HG02943 (cell line): ENCODE results near the gene PPP2R5C.
A peak's percentile ranks its signal among the peaks of the same experiment; 100 is the strongest.

Experiments
- ATAC-seq: cut with Tn5 transposase; IDR thresholded peaks from one replicate; pipeline ENCODE4 v1.9.1; 2021; ENCODE audit warnings: mild to moderate bottlenecking, low read depth, moderate library complexity; ENCODE audit not compliant: unreplicated experiment

PPP2R5C gene

DNA sequence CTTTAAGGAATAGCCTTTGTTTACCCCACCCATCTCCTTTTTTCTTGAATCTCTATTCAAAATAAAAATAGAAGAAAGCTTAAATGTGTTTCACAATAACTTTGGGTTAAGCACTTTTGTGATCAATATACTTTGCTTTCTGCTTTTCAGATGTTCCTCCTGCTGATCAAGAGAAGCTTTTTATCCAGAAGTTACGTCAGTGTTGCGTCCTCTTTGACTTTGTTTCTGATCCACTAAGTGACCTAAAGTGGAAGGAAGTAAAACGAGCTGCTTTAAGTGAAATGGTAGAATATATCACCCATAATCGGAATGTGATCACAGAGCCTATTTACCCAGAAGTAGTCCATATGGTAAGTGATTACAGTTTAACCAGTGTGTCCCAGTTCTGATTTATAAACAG lies 95.0 kb downstream of the PPP2R5C start:
- no peak for ATAC-seq

DNA sequence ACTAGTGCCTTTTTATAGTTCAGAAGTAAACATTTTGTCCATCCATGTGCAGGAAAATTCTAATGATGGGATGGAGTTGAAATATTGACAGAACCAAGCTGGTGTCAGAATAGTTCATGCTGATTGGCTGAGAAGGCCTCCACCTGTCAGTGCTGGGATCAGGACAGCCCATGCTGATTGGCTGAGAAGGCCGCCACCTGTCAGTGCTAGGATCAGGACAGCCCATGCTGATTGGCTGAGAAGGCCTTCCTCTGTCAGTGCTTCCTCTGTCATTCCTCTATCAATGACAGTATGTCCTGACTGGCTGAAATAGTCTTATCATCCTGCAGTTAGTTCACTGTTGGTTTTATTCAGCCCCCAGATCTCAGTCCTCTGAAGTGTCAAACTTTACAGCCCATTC lies 95.7 kb downstream of the PPP2R5C start:
- ATAC-seq = no peak

DNA sequence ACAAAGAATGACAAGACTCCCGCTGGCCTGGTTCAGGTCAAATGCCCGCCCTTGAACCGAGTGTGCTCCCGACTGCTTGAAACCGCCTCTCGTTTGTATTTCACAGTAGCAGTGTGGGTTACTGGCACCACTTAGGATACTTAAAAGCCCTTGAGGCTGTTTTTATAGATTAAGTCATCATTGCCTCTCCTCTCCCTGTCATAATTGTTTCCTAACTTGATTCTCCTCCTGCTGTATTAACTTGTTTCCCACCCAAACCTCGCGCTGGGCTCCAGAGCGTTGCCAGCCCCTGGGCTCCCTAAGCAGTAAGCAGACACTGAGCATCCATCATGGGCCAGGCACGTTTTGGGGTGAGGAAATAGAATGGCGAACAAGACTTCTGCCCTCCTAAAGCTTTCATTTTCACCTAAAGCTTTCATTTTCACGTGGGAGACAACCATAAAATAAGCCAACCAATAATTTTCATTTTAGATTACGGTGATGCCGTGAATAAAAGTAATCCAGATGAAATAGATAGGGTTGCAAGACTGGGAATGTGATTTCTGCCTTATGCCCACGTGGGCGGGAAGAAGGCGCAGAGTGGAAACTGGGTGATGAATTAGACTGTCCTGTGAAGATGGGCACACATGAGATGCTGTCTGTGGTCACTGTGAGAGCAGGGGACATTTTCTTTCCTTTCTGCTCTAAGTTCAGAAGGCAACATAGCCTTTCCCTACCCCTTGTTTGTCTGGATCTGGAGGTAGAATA lies 97.5 kb downstream of the PPP2R5C start:
- ATAC-seq = no peak

DNA sequence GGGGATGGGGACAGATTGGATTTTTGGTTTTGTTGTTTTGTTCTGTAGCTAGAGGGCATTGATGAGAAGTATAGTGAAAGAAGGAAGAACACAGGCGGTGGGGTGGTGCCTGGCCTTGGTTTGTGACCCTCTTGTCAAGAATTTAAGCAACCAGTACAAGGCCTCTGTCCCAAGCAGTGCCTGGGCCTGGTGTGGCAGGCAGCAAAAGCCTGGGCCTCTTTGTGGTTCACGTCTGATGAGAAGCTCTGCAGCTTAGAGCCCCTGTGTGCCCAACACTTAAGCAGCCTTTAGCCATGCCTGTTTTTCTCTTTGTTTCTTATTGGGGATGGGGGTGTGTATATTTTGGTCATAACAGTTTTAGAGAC lies 98.0 kb downstream of the PPP2R5C start:
- ATAC-seq = no peak

DNA sequence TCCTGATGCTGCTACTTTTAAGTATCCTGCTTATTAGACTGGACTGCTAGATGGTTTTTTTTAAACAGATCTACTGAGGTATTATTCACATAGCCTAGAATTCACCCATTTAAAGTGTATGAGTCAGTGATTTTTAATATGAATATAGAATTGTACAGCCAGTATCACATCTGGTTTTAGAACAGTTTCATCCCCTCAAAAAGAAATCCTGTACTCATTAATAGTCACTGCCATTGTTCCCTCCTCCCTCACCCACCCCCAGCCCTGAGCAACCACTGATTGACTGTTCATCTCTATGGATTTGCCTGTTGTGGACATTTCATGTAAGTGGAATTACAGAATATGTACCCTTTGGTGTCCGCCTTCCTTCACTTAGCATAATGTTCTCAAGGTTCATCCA lies 98.4 kb downstream of the PPP2R5C start:
- no peak for ATAC-seq

DNA sequence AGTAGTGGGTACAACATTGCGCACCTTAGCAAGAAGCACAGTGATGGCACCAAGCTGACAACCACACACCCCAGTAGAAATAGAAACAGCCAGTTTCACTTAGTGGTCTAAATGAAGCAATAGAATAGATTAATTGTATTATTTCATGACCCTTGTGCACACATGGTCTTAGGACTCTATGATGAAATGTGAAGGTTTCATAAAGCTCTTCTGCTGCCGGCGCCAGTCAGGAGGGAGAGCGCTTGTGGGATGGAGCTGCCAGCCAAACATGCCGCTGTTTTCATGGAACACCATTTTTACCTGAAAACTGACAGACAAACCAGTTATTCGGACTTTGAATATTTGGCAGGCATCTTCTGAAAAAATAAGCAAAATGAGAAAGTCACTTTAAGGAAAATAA lies 100.0 kb downstream of the PPP2R5C start:
- no peak for ATAC-seq

DNA sequence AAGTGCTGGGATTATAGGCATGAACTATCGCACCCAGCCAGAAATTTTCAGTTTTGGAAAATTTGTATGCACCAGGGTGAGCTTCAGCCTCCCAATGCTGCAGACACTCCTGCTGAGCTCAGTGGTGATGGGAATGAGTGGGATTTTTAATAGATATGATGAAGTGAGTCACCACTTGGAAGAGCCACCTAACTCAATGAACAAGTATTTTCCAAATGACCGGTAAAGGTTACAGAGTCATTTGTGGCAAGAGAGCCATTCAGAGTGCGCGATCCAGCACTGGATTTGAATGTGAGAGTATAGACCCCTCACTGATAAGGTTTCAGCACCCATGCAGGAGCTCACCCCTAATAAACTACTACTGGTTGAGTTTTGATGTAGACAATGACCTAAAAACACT lies 100.7 kb downstream of the PPP2R5C start:
- no peak for ATAC-seq

DNA sequence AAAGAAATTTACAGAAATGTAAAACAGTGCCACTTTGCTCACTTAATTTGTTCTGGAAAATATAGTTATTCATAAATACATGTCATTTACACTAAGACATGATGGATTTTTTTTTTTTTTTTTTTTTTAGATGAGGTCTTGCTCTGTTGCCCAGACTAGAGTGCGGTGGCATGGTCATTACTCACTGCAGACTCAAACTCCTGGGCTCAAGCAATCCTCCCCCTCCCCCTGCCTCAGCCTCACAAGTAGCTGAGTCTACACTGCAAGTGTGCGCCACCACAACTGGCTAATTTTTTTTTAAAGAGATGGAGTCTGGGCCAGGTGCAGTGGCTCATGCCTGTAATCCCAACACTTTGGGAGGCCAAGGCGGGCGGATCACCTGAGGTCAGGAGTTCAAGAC lies 101.2 kb downstream of the PPP2R5C start:
- no peak for ATAC-seq

DNA sequence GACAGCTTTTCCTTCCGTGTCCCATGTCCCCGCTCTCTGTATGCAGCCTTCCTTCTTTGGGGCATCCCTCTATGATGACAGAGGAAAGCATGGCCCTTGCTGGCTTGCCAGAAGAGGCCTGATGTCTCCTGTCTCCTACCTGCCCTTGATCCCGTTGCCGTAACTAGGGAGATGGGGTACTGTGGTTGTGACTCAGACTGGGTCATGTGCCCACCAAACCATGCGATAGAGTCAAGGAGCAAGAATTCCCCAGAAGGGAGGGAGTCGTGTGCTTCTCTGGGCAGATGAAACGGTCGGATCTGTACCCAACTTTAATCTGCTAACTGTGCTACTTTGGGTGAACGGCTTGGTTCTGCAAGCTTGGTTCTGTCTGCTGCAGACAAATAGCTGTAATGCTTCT lies 103.8 kb downstream of the PPP2R5C start:
- ATAC-seq = no peak

DNA sequence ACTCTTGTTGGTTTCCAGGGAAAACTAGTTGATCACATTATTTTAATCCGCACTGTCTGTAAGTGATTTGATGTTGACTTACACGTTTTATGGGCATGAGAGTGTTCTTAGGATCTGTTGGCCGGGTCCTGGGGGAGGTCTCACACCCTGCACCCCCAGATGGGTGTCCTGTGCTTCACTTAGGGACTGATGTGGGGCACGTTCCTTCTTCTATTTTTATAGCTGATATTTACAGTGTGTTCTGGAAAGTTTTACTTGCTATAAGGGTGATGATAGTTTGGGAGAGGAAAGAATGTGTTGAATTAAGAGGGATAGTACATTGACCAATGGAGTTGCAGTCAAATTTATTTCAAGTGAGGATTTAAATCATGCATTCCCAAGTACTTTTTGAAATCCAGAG lies 106.3 kb downstream of the PPP2R5C start:
- ATAC-seq = no peak

DNA sequence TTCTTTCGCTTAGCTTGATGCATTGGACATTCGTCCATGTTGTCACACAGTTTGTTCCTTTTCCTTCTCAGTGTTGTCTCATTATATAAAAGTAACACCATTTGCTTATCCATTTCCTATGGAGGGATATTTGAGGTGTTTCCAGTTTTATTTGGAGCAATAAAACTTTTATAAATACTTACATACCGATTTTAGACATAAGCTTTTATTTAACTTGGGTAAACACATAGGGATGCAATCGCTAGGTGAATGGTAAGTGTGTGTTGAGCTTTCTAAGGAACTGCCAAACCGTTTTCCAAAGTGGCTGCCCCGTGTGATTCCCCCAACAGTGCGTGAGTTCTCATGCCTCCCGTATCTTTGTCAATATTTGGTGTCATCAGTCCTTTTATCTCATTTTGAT lies 107.7 kb downstream of the PPP2R5C start:
- no peak for ATAC-seq

DNA sequence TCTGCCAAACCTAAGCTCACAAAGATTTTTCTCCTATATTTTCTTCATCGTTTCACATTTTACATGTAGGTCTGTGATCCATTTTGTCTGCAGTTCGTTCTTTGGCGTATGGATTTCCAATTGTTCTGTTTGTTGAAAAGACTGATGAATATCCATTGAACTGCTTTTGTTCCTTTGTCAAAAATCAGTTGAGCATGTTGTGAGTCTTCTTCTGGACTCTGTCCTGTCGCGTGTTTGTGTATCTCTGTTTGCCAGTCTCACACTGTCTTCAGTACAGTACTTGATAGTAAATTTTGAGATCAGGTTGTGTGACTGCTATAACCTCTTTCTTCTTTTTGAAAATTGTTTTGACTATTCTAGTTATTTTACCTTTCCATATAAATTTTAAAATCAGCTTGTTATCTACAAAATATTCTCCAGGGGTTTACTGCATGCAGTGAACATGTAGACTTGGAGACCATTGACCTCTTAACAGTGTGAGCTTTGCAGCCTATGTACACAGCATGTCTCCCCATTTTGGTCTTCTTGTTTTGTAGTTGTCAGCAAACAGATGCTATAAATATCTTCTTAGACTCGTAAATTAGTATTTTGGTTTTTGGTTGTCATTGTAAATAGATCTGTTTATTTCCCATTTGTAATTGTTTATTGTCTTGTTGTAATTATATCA lies 108.9 kb downstream of the PPP2R5C start:
- ATAC-seq = no peak

DNA sequence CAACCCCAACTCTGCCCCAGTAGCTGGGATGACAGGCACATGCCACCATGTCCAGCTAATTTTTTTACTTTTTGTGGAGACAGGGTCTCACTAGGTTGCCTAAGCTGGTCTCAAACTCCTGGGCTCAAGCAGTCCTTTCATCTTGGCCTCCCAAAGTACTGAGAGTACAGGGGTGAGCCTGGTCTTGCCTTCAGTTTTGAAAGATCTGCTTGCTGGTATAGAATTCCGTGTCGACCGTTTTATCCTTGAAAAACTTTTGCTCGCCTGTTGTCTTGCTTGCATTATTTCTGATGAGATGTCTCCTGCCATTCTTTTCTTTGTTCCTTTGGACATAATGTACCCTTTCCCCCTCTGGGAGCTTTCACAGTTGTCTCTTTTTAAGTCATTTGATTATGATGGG lies 110.8 kb downstream of the PPP2R5C start:
- ATAC-seq = no peak

DNA sequence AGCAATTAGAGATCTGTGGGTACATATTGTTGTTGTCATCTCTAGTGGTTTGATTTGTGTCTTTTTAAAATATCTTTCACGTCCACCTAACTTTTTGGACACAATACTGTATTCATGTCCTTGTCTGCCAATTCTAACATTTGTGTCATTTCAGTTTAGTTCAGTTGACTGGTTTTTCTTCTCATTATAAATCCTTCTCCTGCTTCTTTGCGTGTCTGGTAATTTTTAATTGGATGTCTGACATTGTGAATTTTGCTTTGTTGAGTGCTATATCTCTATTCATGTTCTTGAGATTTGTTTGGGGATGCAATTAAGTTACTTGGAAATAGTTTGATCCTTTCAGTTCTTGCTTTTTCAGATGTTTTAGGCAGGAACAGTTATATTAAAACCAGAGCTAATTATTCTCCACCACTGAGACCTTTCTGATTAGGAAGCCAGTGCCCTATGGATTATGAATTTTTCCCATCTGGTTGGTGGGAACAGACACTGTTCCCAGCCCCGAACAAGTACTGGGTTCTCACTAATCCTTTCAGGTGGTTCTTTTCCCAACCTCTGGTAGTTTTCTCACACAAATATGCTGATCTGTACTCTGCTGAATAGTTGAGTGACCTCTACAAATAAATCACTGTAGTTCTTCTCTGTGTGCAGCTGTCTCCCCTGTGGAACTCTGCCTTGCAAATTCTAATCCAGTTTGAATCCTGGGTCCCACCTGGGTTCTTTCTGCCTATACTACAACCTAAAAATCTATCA lies 111.7 kb downstream of the PPP2R5C start:
- ATAC-seq = no peak

DNA sequence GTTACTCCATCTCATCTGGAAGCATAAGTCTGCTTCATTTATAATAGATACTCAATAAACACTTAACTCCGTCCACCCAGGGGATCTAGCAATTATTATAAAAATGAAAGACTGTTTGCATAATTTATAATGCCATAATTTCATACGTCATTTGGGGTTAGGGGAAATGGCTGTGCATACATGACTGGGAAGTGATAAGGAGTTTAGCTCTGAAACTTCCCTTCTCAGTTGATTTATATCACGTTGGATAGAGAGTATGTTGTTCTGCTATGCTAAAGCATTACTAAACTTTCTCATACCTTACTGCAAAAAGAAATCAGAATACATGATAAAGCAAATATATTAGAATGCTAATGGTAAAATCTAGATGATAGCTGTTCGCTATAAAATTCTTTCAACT lies 112.5 kb downstream of the PPP2R5C start:
- no peak for ATAC-seq

DNA sequence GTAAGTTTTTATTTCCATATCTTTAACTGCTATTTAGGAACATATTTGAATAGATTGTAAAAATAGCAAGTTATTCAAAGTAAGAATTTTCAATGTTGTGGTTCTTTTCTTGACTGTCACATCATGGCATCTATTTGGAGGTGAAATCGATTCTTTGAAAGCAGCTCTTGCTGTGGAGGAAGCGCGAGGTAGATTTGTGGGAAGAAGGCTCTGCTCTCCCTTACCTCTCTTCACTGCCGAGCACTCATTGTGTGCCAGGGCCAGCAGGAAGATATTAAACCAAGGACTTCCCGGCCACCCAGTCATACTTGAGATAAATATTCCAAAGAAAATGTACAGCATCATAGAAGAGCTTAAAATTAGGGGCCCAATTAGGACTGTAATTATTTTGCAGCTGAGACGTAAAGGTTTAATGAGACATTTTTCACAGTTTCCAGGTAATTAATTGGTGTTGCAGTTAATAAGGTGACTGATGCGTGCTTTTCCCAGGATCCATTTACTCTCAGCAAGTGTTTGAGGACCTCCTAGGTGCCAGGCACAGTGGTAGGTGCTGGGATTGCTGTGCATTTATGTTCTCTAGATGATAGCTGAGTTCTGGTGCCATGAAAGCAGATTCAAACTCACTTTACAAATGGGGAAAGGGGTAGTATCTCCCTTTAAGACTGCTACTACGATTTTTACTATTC lies 113.7 kb downstream of the PPP2R5C start:
- no peak for ATAC-seq

DNA sequence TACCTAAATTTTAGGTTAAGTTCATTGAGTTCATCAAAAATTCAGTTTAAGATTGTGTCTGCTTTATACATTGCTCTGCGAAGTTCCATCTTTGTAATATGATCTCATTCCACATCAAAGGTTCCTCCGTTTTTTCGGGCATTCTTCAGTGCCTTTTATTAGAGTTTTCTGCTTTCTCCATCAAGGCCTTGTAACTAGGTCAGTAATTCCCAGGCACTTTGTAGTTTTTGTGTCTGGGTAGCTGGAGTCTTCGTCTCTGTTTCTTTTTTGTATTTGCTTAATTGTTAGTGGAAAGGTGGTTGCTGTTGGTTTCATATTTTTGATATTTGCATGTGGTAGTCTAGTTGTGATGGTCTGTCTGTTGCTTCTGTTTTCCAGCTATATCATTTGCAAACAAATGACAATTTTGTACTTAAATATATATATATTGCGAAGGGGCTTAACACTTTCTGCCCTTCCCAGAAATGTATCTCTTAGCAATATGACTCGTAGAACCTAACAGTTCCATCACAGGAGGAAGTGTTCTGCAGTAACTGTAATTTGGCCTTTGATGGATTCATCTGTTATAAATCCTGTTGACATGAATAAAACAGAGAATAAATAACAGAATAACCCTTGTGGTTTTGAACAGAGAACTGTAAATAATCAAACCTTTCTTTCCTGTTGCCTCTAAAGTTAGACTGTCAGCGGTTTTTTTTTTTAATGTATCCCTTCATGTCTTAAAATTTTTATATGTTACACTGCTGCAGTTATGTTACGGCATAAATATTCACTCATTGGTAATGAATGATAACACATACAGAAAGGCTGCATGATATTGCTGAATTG lies 114.4 kb downstream of the PPP2R5C start:
- ATAC-seq = peak; percentile 34

DNA sequence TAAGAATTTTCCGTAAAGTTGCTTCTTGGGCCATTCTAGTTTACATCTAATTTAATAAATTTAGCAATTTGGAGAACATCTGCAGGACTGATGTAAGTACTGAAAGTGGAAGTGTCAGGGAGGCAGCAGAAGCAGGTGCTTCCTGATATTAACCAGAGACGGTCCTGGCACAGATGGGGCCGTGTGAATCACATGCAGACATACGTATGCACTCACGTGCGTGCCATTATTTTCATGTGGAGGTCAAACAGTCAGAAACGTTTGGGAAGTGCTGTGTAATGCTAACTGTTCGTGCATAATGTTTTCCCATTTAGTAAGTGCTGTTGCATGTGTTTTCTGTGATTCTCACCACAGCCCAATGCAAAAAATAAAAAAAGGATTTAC lies 115.0 kb downstream of the PPP2R5C start:
- ATAC-seq = peak; percentile 82

DNA sequence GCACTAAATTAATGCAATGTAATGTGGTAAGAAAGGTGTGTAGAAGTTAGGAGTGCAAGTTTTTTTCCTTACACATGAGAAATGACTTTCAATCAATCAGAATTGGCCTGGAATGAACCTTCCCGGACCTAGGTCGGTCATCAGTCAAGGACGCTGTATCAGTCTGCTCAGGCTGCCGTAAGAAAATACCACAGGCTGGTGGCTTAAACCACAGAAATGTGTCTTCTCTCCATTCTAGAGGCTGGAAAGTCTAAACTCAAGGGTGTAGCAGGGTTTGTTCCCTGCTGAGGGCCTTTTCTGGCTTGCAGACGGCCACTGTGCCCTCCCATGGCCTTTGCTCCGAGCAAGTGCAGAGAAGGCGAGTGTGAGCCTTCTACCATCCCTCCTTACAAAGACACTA lies 116.3 kb downstream of the PPP2R5C start:
- ATAC-seq = no peak

DNA sequence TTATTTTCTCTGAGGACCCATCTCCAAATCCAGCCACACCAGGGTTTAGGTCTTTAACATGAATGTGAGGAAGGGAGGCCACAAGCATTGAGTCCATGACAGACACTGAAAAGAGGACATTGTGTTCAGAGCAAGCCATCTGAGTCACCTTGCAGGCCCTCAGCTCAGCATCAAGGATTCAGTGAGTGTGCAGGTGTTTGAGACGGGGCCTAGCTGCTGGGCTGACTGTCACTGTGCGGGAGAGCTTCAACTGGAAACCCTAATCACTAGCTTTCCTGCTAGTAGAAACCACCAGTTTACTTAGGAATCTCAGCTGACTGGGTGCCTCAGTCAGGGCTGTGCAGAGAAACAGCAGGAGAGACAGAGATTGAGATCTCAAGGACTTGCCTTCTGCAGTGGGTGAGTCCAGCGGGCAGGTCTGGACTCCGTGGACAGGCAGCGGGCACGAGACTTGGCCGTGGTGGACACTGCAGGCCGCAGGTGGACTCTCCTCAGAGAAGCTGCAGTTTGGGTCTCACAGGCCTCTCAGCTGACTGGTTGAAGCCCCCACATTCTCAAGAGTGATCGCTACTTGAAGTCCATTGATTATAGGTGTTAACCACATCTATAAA lies 116.8 kb downstream of the PPP2R5C start:
- ATAC-seq = no peak
